GM18867 (cell line): ENCODE data around the gene PARD3.

ENCODE experiments used
- ATAC-seq: cut with Tn5 transposase; IDR thresholded peaks from one replicate; pipeline ENCODE4 v1.9.1; 2021; ENCODE audit warnings: mild to moderate bottlenecking, moderate library complexity; ENCODE audit not compliant: unreplicated experiment

The PARD3 gene

GRCh38 chr10:34151481-34151880 is 663.6 kb downstream of the PARD3 start:
- no peak for ATAC-seq

- ATAC-seq: no peak
Observed at GRCh38 chr10:34150103-34150502, 665.0 kb downstream of the PARD3 start.

- ATAC-seq: no peak
Observed at GRCh38 chr10:34148305-34148657, 666.8 kb downstream of the PARD3 start.

GRCh38 chr10:34147641-34148304 is 667.3 kb downstream of the PARD3 start:
- no peak for ATAC-seq

GRCh38 chr10:34145715-34146114 is 669.4 kb downstream of the PARD3 start:
- ATAC-seq: no peak

GRCh38 chr10:34143466-34143865 is 671.6 kb downstream of the PARD3 start:
- no peak for ATAC-seq

- ATAC-seq: peak; percentile 68
Observed at GRCh38 chr10:34141032-34141680, 673.9 kb downstream of the PARD3 start.

- no peak for ATAC-seq
Observed at GRCh38 chr10:34139559-34139958, 675.5 kb downstream of the PARD3 start.

- ATAC-seq: no peak
Observed at GRCh38 chr10:34137955-34138354, 677.1 kb downstream of the PARD3 start.

- no peak for ATAC-seq
Observed at GRCh38 chr10:34137201-34137600, 677.9 kb downstream of the PARD3 start.

GRCh38 chr10:34135515-34135914 is 679.6 kb downstream of the PARD3 start:
- ATAC-seq: peak; percentile 82

- ATAC-seq: no peak
Observed at GRCh38 chr10:34134602-34135001, 680.5 kb downstream of the PARD3 start.

GRCh38 chr10:34133406-34133805 is 681.7 kb downstream of the PARD3 start:
- ATAC-seq: no peak

- no peak for ATAC-seq
Observed at GRCh38 chr10:34131152-34131551, 683.9 kb downstream of the PARD3 start.

- ATAC-seq: no peak
Observed at GRCh38 chr10:34127676-34128075, 687.4 kb downstream of the PARD3 start.

- no peak for ATAC-seq
Observed at GRCh38 chr10:34126371-34127151, 688.5 kb downstream of the PARD3 start.

GRCh38 chr10:34125702-34126101 is 689.4 kb downstream of the PARD3 start:
- ATAC-seq: no peak

GRCh38 chr10:34124522-34125035 is 690.5 kb downstream of the PARD3 start:
- ATAC-seq: no peak

GRCh38 chr10:34121781-34122622 is 693.1 kb downstream of the PARD3 start:
- ATAC-seq: peak; percentile 68

- ATAC-seq: no peak
Observed at GRCh38 chr10:34121125-34121753, 693.9 kb downstream of the PARD3 start.
